A549 (cell line): Measurements from ENCODE around the gene RACGAP1. TPM values are rescaled to one million over a fixed set of nuclear protein-coding genes. Genes with fewer than 3 reads are reported as not detected.

ENCODE experiments used
- ATAC-seq, 2 experiments: fragments of 200-7000 bp in 1 of 2; fragments of >200 bp in 1 of 2; cut with Nextera tagmentation in 1 of 2; cut with Tn5 transposase in 1 of 2; 3 replicates each; pipeline versions ENCODE4 v1.8.0 to v1.9.1; 2018 to 2020; ENCODE audit warnings: mild to moderate bottlenecking in 1 of 2, moderate library complexity in 1 of 2
- CTCF ChIA-PET: fragments of 300-600 bp; sonication (Branson Sonifier 250); formaldehyde crosslinking; extraction: SDS; loops from one replicate; lab custom pipeline; 2021; ENCODE audit warnings: antibody characterized with exemption, inconsistent platforms; lab: Yijun Ruan, JAX
- POLR2A ChIA-PET: fragments of 350-600 bp; formaldehyde crosslinking; extraction: SDS; loops from one replicate; lab custom pipeline; 2021; ENCODE audit warnings: antibody characterized with exemption, inconsistent platforms; lab: Yijun Ruan, JAX
- DNase-seq, 2 experiments: peaks; one replicate each; pipeline versions ENCODE4 v3.0.0 to v3.0.0-alpha.2; 2011 to 2016; ENCODE audit warnings: low read depth in 1 of 2, low spot score in 1 of 2
- FAIRE-seq: peaks from 2 replicates; lab custom pipeline; 2011; peaks lifted over from hg19 to GRCh38; lab: Jason Lieb, UNC
- H3K27ac ChIP-seq, 2 experiments: fragments of >200 bp; sonication (Bioruptor Twin); formaldehyde crosslinking; 3 replicates each; pipeline ENCODE4 v1.5.1; 2016 to 2017
- H3K4me1 ChIP-seq: fragments of >200 bp; sonication (Bioruptor Twin); formaldehyde crosslinking; 3 replicates; pipeline ENCODE4 v1.6.1; 2016
- H3K4me2 ChIP-seq: fragments of >200 bp; sonication (Bioruptor Twin); formaldehyde crosslinking; 3 replicates; pipeline ENCODE4 v1.6.1; 2016
- H3K4me3 ChIP-seq: fragments of >200 bp; sonication (Bioruptor Twin); formaldehyde crosslinking; 3 replicates; pipeline ENCODE4 v1.5.1; 2016
- H3K9me3 ChIP-seq: fragments of >200 bp; sonication (Bioruptor Twin); formaldehyde crosslinking; 3 replicates; pipeline ENCODE4 v1.6.1; 2016
- BCL3 ChIP-seq: fragments of >200 bp; sonication (Bioruptor Twin); formaldehyde crosslinking; IDR thresholded peaks from 3 replicates; pipeline ENCODE4 v1.6.1; 2016
- BHLHE40 ChIP-seq: IDR thresholded peaks from 2 replicates; pipeline ENCODE4 v1.6.1; 2012; ENCODE audit warnings: low read depth, low read length, inconsistent platforms
- CBX2 ChIP-seq: fragments of 200-600 bp; sonication (generic); IDR thresholded peaks from 2 replicates; pipeline ENCODE4 v1.6.1; 2016; ENCODE audit warnings: low read depth, mild to moderate bottlenecking, borderline replicate concordance
- CBX8 ChIP-seq: fragments of 200-600 bp; sonication (generic); IDR thresholded peaks from 2 replicates; pipeline ENCODE4 v1.6.1; 2016
- CEBPB ChIP-seq, 2 experiments: fragments of >200 bp in 1 of 2; sonication (Bioruptor Twin) in 1 of 2; formaldehyde crosslinking in 1 of 2; IDR thresholded peaks; 2 replicates each; pipeline ENCODE4 v1.6.1; 2012 to 2016
- CTCF ChIP-seq: fragments of >200 bp; sonication (Bioruptor Twin); formaldehyde crosslinking; IDR thresholded peaks from 3 replicates; pipeline ENCODE4 v1.5.1; 2016
- EHMT2 ChIP-seq: fragments of 200-600 bp; sonication (generic); IDR thresholded peaks from 2 replicates; pipeline ENCODE4 v1.6.1; 2016; ENCODE audit warnings: antibody characterized with exemption, low read depth, mild to moderate bottlenecking, moderate library complexity
- EP300 ChIP-seq, 2 experiments: fragments of >200 bp; sonication (Bioruptor Twin); formaldehyde crosslinking; IDR thresholded peaks; 2 replicates in 1 of 2; 3 replicates in 1 of 2; pipeline ENCODE4 v1.6.1; 2016 to 2017
- ESRRA ChIP-seq: fragments of 150-350 bp; IDR thresholded peaks from 2 replicates; pipeline ENCODE4 v1.6.1; 2014; ENCODE audit warnings: mild to moderate bottlenecking, low read length, borderline replicate concordance
- FOSB ChIP-seq: fragments of 250-450 bp; sonication (Bioruptor Pico); IDR thresholded peaks from 2 replicates; pipeline ENCODE4 v1.5.0; 2020; ENCODE audit warnings: mild to moderate bottlenecking, moderate library complexity
- FOSL2 ChIP-seq, 2 experiments: fragments of 450-650 bp in 1 of 2; fragments of >200 bp in 1 of 2; sonication (Bioruptor Twin) in 1 of 2; formaldehyde crosslinking; IDR thresholded peaks; 2 replicates each; pipeline versions ENCODE4 v1.5.0 to v1.6.1; 2016 to 2020; ENCODE audit warnings: mild to moderate bottlenecking in 1 of 2, moderate library complexity in 1 of 2
- JUN ChIP-seq, 2 experiments: fragments of >200 bp; sonication (Bioruptor Twin); formaldehyde crosslinking; IDR thresholded peaks; 2 replicates in 1 of 2; 3 replicates in 1 of 2; pipeline ENCODE4 v1.6.1; 2016 to 2017
- MAFK ChIP-seq: fragments of 450-650 bp; IDR thresholded peaks from 2 replicates; pipeline ENCODE4 v1.6.1; 2014; ENCODE audit not compliant: partially characterized antibody
- MAZ ChIP-seq: fragments of 150-350 bp; IDR thresholded peaks from 2 replicates; pipeline ENCODE4 v1.6.1; 2014; ENCODE audit warnings: antibody characterized with exemption, low read depth, low read length, borderline replicate concordance
- NFE2L2 ChIP-seq: fragments of 150-350 bp; conservative IDR thresholded peaks from 2 replicates; pipeline ENCODE4 v1.6.1; 2014; ENCODE audit warnings: low read length
- PHF8 ChIP-seq: fragments of 200-600 bp; sonication (generic); IDR thresholded peaks from 2 replicates; pipeline ENCODE4 v1.6.1; 2016; ENCODE audit warnings: low read depth, mild to moderate bottlenecking, antibody characterized with exemption, moderate library complexity, borderline replicate concordance
- POLR2A ChIP-seq: IDR thresholded peaks from 2 replicates; pipeline ENCODE4 v1.6.1; 2012; ENCODE audit warnings: mild to moderate bottlenecking, low read length
- POLR2AphosphoS2 ChIP-seq: conservative IDR thresholded peaks from 2 replicates; pipeline ENCODE4 v1.6.1; 2012; ENCODE audit warnings: low read length, improper control_type of control experiment, inconsistent platforms
- RCOR1 ChIP-seq: fragments of 150-350 bp; IDR thresholded peaks from 2 replicates; pipeline ENCODE4 v1.6.1; 2014; ENCODE audit warnings: antibody characterized with exemption, low read length, low read depth
- RFX5 ChIP-seq: fragments of 450-650 bp; IDR thresholded peaks from 2 replicates; pipeline ENCODE4 v1.7.1; 2014; ENCODE audit warnings: antibody characterized with exemption, mild to moderate bottlenecking, moderate library complexity
- SMC3 ChIP-seq: fragments of >200 bp; sonication (Bioruptor Twin); formaldehyde crosslinking; IDR thresholded peaks from 3 replicates; pipeline ENCODE4 v1.6.1; 2018; ENCODE audit warnings: inconsistent platforms
- TFCP2L1 ChIP-seq: fragments of 250-450 bp; sonication (Bioruptor Pico); IDR thresholded peaks from 2 replicates; pipeline ENCODE4 v1.5.0; 2021; ENCODE audit warnings: mild to moderate bottlenecking
- ZC3H11A ChIP-seq: fragments of 450-650 bp; IDR thresholded peaks from 2 replicates; pipeline ENCODE4 v1.6.1; 2014; ENCODE audit warnings: antibody characterized with exemption, mild to moderate bottlenecking
- ZFP36 ChIP-seq: fragments of 450-650 bp; IDR thresholded peaks from 2 replicates; pipeline ENCODE4 v1.6.1; 2014; ENCODE audit warnings: borderline replicate concordance; ENCODE audit not compliant: partially characterized antibody
- WGBS: methylation state at CpG from one replicate; pipeline ENCODE4 v1.1.6; 2017; ENCODE audit errors: missing lambda C conversion rate; 5-methylcytosine and 5-hydroxymethylcytosine counted together
- polyA plus RNA-seq, 4 experiments: library from polyadenylated mRNA; depleted of rRNA in 3 of 4; stranded (reverse); fragments of >200 nt; fragmentation: RNase III in 1 of 4; extraction: RNeasy Plus Mini Kit Qiagen cat#74134 plus additional on column Dnase treatment in 1 of 4; gene quantifications; 2 replicates in 3 of 4; 3 replicates in 1 of 4; pipeline ENCODE4 v1.2.3, GENCODE V29; 2011 to 2017
- TF ChIP-seq, protein P1 (sequence below): fragments of 150-350 bp; IDR thresholded peaks from 2 replicates; pipeline ENCODE4 v1.6.1; 2014; ENCODE audit warnings: low read depth, mild to moderate bottlenecking, low read length
- TF ChIP-seq, protein P2 (sequence below): fragments of 250-450 bp; sonication (Bioruptor Pico); IDR thresholded peaks from 2 replicates; pipeline ENCODE4 v1.5.0; 2020; ENCODE audit warnings: low read depth, mild to moderate bottlenecking, moderate library complexity

Gene RACGAP1
- polyA plus RNA-seq, 2 of the 4 experiments (the other 2 are of a cell fraction), result 103 to 107 TPM

DNA sequence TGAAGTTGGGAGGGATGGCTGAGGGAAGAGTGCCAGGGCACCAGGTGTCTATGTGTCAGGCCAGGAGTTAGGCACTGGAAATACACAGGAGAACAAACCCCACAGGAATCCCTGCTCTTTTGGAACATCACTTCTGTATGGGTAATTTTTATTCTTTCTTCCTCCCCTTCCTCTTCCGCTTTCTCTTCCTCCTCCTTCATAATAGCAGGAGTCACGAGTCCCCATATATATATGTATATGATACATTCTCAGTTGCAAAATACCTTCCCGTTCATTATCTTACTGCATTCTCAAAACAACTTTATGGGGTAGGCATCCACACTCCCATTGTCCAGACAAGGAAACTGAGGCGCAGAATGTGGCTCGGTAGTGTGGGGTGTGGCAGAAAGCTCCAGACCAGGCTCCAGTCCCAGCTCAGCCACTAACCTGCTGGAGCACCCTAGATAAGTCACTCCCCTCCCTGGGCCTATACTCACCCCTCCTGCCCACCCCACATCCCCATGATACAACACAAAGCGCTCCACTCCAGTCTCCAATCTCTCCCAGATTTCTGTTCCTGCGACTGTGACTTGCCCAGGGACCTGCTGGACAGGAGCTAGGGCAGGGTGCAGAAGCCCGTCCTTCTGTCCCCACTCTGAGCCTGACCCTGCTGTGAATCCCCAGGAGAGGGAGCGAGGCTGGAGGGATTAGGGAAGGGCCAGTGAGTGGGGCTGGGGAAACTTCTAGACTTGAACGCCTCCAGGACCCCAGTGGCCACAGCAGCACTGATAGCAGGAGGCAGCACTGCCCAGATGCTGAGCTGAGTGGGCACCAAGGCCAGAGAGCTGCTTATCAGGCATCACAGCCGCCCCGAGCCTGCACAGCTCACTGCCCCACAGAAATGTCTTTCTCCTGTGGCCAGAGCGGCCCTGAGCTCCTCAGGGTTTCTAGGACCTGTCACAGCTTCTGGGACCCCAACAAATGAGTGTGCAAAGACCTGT lies 76.1 kb downstream of the RACGAP1 start:
- ATAC-seq (no peak), FAIRE-seq (no peak), DNase-seq (no peak)
- H3K9me3 ChIP-seq, result no peaks in the 10 kb centered on the region
- POLR2A ChIA-PET, result no interaction called here
- CTCF ChIA-PET, result interaction anchor here (0.6 to 7.7 kb wide), 7 partner anchors 14 to 312 kb away, joined by 4 to 193 read pairs (median 6); partner anchors contain the start of gene AQP5
- no peak overlapping the region for H3K27ac ChIP-seq
- TF ChIP-seq CBX8, result no peak
- TF ChIP-seq, protein P1, sequence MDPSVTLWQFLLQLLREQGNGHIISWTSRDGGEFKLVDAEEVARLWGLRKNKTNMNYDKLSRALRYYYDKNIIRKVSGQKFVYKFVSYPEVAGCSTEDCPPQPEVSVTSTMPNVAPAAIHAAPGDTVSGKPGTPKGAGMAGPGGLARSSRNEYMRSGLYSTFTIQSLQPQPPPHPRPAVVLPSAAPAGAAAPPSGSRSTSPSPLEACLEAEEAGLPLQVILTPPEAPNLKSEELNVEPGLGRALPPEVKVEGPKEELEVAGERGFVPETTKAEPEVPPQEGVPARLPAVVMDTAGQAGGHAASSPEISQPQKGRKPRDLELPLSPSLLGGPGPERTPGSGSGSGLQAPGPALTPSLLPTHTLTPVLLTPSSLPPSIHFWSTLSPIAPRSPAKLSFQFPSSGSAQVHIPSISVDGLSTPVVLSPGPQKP, result no peak
- no peak for TF ChIP-seq CBX2
- no peak for TF ChIP-seq RFX5
- TF ChIP-seq FOSL2 (IDR thresholded peaks at IDR 0.05), result no peak
- TF ChIP-seq FOSL2 (CRISPR knock-in tag; IDR thresholded peaks at IDR 0.05), result no peak
- TF ChIP-seq ZFP36, result no peak
- no peak for TF ChIP-seq BCL3
- no peak for TF ChIP-seq EP300 (IDR thresholded peaks at IDR 0.05)
- TF ChIP-seq EHMT2, result no peak
- no peak for TF ChIP-seq BHLHE40
- H3K4me2 ChIP-seq, result no peak overlapping the region
- 66% methylated on average over 13 of the region's 13 CpGs for WGBS
- H3K4me3 ChIP-seq, result no peak overlapping the region
- 0 out of 3 replicates have a peak, but pooled peaks cover 7% of the 10 kb centered on the region for H3K4me1 ChIP-seq

DNA sequence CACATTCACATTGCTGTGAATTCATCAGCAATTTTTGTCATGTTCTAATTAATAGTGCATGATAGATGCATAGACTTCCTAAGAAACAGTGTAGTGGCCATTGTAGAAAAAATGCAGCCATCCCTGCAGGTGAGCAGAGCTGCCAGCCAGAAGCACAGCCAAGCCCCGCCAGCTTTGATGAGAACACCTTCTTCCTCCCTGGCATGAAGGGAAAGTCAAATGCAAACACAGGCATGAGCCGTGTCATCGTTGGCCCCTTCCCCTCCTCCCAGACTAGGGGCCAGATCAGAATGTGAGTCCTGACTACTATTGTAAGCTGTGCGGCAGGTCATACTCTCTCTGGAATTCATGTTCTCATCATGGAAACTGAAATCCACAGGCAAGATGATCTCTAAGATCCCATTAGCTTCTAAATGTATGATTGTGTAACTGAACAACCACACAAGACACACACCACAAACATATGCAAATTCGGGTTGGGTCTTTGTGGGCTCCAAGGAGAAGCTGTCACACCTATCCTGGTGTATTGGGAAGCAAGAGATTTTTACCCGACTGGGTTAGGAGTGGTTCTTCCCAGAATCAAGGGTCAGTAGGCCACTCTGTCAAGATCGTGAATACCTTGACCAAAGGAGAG lies 77.6 kb downstream of the RACGAP1 start:
- TF ChIP-seq PHF8 (no peak), NFE2L2 (no peak), SMC3 (no peak), POLR2A (no peak), BCL3 (no peak), BHLHE40 (no peak)
- TF ChIP-seq, protein P2, sequence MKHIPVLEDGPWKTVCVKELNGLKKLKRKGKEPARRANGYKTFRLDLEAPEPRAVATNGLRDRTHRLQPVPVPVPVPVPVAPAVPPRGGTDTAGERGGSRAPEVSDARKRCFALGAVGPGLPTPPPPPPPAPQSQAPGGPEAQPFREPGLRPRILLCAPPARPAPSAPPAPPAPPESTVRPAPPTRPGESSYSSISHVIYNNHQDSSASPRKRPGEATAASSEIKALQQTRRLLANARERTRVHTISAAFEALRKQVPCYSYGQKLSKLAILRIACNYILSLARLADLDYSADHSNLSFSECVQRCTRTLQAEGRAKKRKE (CRISPR knock-in tag), result no peak
- no peak for DNase-seq
- Histone ChIP-seq H3K9me3 (no peaks in the 10 kb centered on the region), H3K4me2 (no peak overlapping the region), H3K4me1 (0 out of 3 replicates have a peak, but pooled peaks cover 7% of the 10 kb centered on the region), H3K27ac (no peak overlapping the region), H3K4me3 (no peak overlapping the region)
- POLR2A ChIA-PET, result no interaction called here
- ATAC-seq, result no peak
- no peak for FAIRE-seq
- CTCF ChIA-PET, result interaction anchor here (0.9 to 7.7 kb wide), 6 partner anchors 16 to 127 kb away, joined by 3 to 193 read pairs (median 4); partner anchors contain the start of gene AQP5
- 78% methylated on average over 7 of the region's 7 CpGs for WGBS

DNA sequence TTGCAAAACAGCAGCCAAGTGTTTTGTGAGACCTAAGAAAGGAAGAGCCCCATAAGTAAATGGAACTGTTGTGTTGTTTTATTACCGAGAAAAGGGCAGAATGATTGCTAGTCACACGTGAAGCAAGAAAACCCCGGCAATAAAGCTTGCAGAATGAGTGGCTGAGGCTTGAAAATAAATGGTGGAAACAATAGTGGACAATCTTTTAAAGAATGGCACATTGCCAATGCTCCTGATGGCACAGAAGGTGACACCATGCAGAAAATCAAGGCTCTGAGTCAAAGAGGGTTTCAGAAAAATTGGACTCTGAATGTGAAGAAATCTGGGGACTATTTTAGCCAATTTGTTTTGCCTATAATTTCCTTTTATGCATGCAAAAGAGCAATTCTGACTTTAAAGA lies 78.8 kb downstream of the RACGAP1 start:
- POLR2A ChIA-PET, result no interaction called here
- ATAC-seq (no peak), FAIRE-seq (no peak), DNase-seq (no peak)
- H3K27ac ChIP-seq, result no peak overlapping the region
- H3K9me3 ChIP-seq, result no peaks in the 10 kb centered on the region
- TF ChIP-seq MAFK (no peak), FOSB (CRISPR knock-in tag) (no peak), ESRRA (no peak), RFX5 (no peak), CEBPB (IDR thresholded peaks at IDR 0.05) (no peak), BHLHE40 (no peak), JUN (IDR thresholded peaks at IDR 0.05) (no peak), CBX8 (no peak), POLR2A (no peak), POLR2AphosphoS2 (no peak), TFCP2L1 (CRISPR knock-in tag) (no peak), CTCF (no peak), RCOR1 (no peak), ZC3H11A (no peak), MAZ (no peak)
- 63% methylated on average over 3 of the region's 3 CpGs for WGBS
- CTCF ChIA-PET, result interaction anchor here (0.8 to 7.7 kb wide), 38 partner anchors 8 to 221 kb away, joined by 3 to 193 read pairs (median 6); partner anchors contain the start of gene AQP5
- no peak overlapping the region for H3K4me3 ChIP-seq
- H3K4me2 ChIP-seq, result no peak overlapping the region
- 0 out of 3 replicates have a peak, but pooled peaks cover 7% of the 10 kb centered on the region for H3K4me1 ChIP-seq
